SK-N-SH (cell line): ENCODE measurements around the gene SURF1. TPM values are rescaled to one million over a fixed set of nuclear protein-coding genes. Genes with fewer than 3 reads are reported as not detected.

Experiments
- CTCF ChIA-PET: fragments of 300-600, 350-600 bp; formaldehyde crosslinking; extraction: SDS; loops from one replicate; lab custom pipeline; 2021; lab: Yijun Ruan, JAX
- POLR2A ChIA-PET: fragments of 350-600 bp; sonication (Branson Sonifier 250); formaldehyde crosslinking; extraction: SDS; loops from one replicate; lab custom pipeline; 2020; ENCODE audit warnings: antibody characterized with exemption, inconsistent platforms; lab: Yijun Ruan, JAX
- DNase-seq: peaks from one replicate; pipeline ENCODE4 v3.0.0; 2012
- H2AFZ ChIP-seq: fragments of 200-600 bp; sonication (generic); 2 replicates; pipeline ENCODE4 v1.8.1; 2016; ENCODE audit warnings: antibody characterized with exemption, mild to moderate bottlenecking, low read depth
- H3F3A ChIP-seq: fragments of 200-600 bp; sonication (generic); replicated peaks from 2 replicates; pipeline ENCODE3; 2016; ENCODE audit warnings: antibody characterized with exemption, mild to moderate bottlenecking; ENCODE audit not compliant: insufficient read depth
- H3K27ac ChIP-seq, 2 experiments: fragments of 200-500 bp in 1 of 2; fragments of 200-600 bp in 1 of 2; sonication (Bioruptor generic) in 1 of 2; sonication (generic), shearing (Covaris generic) in 1 of 2; 2 replicates each; pipeline versions ENCODE4 v1.5.1 to v1.6.1; 2014 to 2016; ENCODE audit warnings: low read depth in 2 of 2, inconsistent platforms in 1 of 2, low read length in 1 of 2, mild to moderate bottlenecking in 1 of 2, mixed read lengths in 1 of 2
- H3K27me3 ChIP-seq: fragments of 200-600 bp; sonication (generic), shearing (Covaris generic); 2 replicates; pipeline ENCODE4 v1.6.1; 2016; ENCODE audit warnings: mixed run types; ENCODE audit not compliant: insufficient read depth
- H3K36me3 ChIP-seq, 2 experiments: fragments of 200-500 bp in 1 of 2; fragments of 200-600 bp in 1 of 2; sonication (Bioruptor generic) in 1 of 2; sonication (generic) in 1 of 2; replicated peaks in 1 of 2; 2 replicates each; pipeline versions ENCODE3 to v1.5.1; 2014 to 2016; ENCODE audit warnings: low read length in 1 of 2, mild to moderate bottlenecking in 1 of 2; ENCODE audit not compliant: insufficient read depth in 2 of 2, control insufficient read depth in 1 of 2
- H3K4me1 ChIP-seq, 2 experiments: fragments of 200-500 bp in 1 of 2; fragments of 200-600 bp in 1 of 2; sonication (Bioruptor generic) in 1 of 2; sonication (generic), shearing (Covaris generic) in 1 of 2; 2 replicates each; pipeline versions ENCODE4 v1.5.1 to v1.6.1; 2014 to 2016; ENCODE audit warnings: low read depth in 1 of 2, low read length in 1 of 2, mixed run types in 1 of 2; ENCODE audit not compliant: insufficient read depth in 2 of 2, control insufficient read depth in 1 of 2
- H3K4me2 ChIP-seq: fragments of 200-600 bp; sonication (generic), shearing (Covaris generic); 2 replicates; pipeline ENCODE4 v1.6.1; 2017; ENCODE audit warnings: mixed run types
- H3K4me3 ChIP-seq, 2 experiments: fragments of 200-500 bp in 1 of 2; fragments of 200-600 bp in 1 of 2; sonication (Bioruptor generic) in 1 of 2; sonication (generic), shearing (Covaris generic) in 1 of 2; 2 replicates each; pipeline versions ENCODE4 v1.5.1 to v1.8.1; 2014 to 2016; ENCODE audit warnings: low read depth in 2 of 2, inconsistent platforms in 1 of 2, low read length in 1 of 2, mild to moderate bottlenecking in 1 of 2, mixed read lengths in 1 of 2, moderate library complexity in 1 of 2
- H3K79me2 ChIP-seq: fragments of 200-600 bp; sonication (generic); 2 replicates; pipeline ENCODE4 v1.8.1; 2017; ENCODE audit warnings: mild to moderate bottlenecking; ENCODE audit not compliant: insufficient read depth
- H3K9ac ChIP-seq: fragments of 200-600 bp; sonication (generic); 2 replicates; pipeline ENCODE4 v1.6.1; 2017; ENCODE audit warnings: mixed run types
- H3K9me2 ChIP-seq: fragments of 200-600 bp; sonication (generic); 2 replicates; pipeline ENCODE4 v1.6.1; 2017; ENCODE audit warnings: mixed run types
- H3K9me3 ChIP-seq: fragments of 200-600 bp; sonication (generic); 2 replicates; pipeline ENCODE4 v1.6.1; 2017; ENCODE audit warnings: mixed run types, mild to moderate bottlenecking, moderate library complexity
- H4K20me1 ChIP-seq: fragments of 200-600 bp; sonication (generic); 2 replicates; pipeline ENCODE4 v1.6.1; 2017; ENCODE audit warnings: mild to moderate bottlenecking, mixed run types; ENCODE audit not compliant: insufficient read depth
- CHD2 ChIP-seq: fragments of 150-350 bp; IDR thresholded peaks from 2 replicates; pipeline ENCODE4 v1.6.1; 2018; ENCODE audit warnings: low read length; ENCODE audit not compliant: partially characterized antibody
- CTCF ChIP-seq: fragments of 200-600 bp; sonication (generic); IDR thresholded peaks from 2 replicates; pipeline ENCODE4 v1.6.1; 2017; ENCODE audit warnings: antibody characterized with exemption, mild to moderate bottlenecking, moderate library complexity
- EP300 ChIP-seq, 2 experiments: IDR thresholded peaks; 2 replicates each; pipeline versions ENCODE4 v1.4.0 to v1.6.1; 2012; ENCODE audit warnings: borderline replicate concordance in 1 of 2, low read depth in 1 of 2, low read length in 1 of 2
- FOSL2 ChIP-seq: IDR thresholded peaks from 2 replicates; pipeline ENCODE4 v1.4.0; 2012; ENCODE audit warnings: low read depth, mild to moderate bottlenecking, moderate library complexity, borderline replicate concordance
- FOXJ3 ChIP-seq: sonication (generic); formaldehyde crosslinking; IDR thresholded peaks from 2 replicates; pipeline ENCODE4 v1.5.1; 2020; ENCODE audit warnings: mild to moderate bottlenecking, missing genetic modification reagents
- FOXM1 ChIP-seq: IDR thresholded peaks from 2 replicates; pipeline ENCODE4 v1.4.0; 2012; ENCODE audit warnings: low read depth, mild to moderate bottlenecking
- GATA2 ChIP-seq: sonication (generic); formaldehyde crosslinking; IDR thresholded peaks from 2 replicates; pipeline ENCODE4 v1.5.0; 2020; ENCODE audit warnings: mild to moderate bottlenecking, missing genetic modification reagents
- IRF3 ChIP-seq: fragments of 150-350 bp; IDR thresholded peaks from 2 replicates; pipeline ENCODE4 v1.6.1; 2016; ENCODE audit warnings: mild to moderate bottlenecking, low read depth, low read length
- JUND ChIP-seq: IDR thresholded peaks from 2 replicates; pipeline ENCODE4 v1.4.0; 2012
- MAX ChIP-seq: IDR thresholded peaks from 2 replicates; pipeline ENCODE4 v1.4.0; 2012; ENCODE audit warnings: low read depth
- MEF2A ChIP-seq: IDR thresholded peaks from 2 replicates; pipeline ENCODE4 v1.4.0; 2012; ENCODE audit warnings: low read depth, borderline replicate concordance
- MXI1 ChIP-seq: IDR thresholded peaks from 2 replicates; pipeline ENCODE4 v1.6.1; 2012; ENCODE audit warnings: mild to moderate bottlenecking, low read depth, low read length, improper control_type of control experiment
- NFIC ChIP-seq: IDR thresholded peaks from 2 replicates; pipeline ENCODE4 v1.4.0; 2012; ENCODE audit warnings: borderline replicate concordance
- NRF1 ChIP-seq: IDR thresholded peaks from 2 replicates; pipeline ENCODE4 v1.6.1; 2012; ENCODE audit warnings: low read depth, mild to moderate bottlenecking, low read length
- POLR2AphosphoS5 ChIP-seq: IDR thresholded peaks from 2 replicates; pipeline ENCODE4 v1.6.1; 2012; ENCODE audit warnings: low read depth, low read length
- RCOR1 ChIP-seq: fragments of 150-350 bp; IDR thresholded peaks from 2 replicates; pipeline ENCODE4 v1.6.1; 2017; ENCODE audit warnings: antibody characterized with exemption, low read length
- REST ChIP-seq: IDR thresholded peaks from 2 replicates; pipeline ENCODE4 v1.6.1; 2012; ENCODE audit warnings: mild to moderate bottlenecking, low read depth, low read length, moderate library complexity
- RFX5 ChIP-seq: IDR thresholded peaks from 2 replicates; pipeline ENCODE4 v1.6.1; 2012; ENCODE audit warnings: mild to moderate bottlenecking, improper control_type of control experiment, low read length
- SIN3A ChIP-seq: IDR thresholded peaks from 2 replicates; pipeline ENCODE4 v1.6.1; 2012; ENCODE audit warnings: low read depth, mild to moderate bottlenecking, low read length, moderate library complexity, borderline replicate concordance
- SMC3 ChIP-seq: IDR thresholded peaks from 2 replicates; pipeline ENCODE4 v1.6.1; 2012; ENCODE audit warnings: low read depth, low read length, improper control_type of control experiment
- TCF12 ChIP-seq: IDR thresholded peaks from 2 replicates; pipeline ENCODE4 v1.4.0; 2012
- TEAD4 ChIP-seq: IDR thresholded peaks from 2 replicates; pipeline ENCODE4 v1.4.0; 2012; ENCODE audit warnings: mild to moderate bottlenecking, borderline replicate concordance; ENCODE audit not compliant: insufficient read depth
- WGBS: methylation state at CpG from one replicate; pipeline ENCODE4 v1.1.6; 2017; ENCODE audit warnings: low lambda C conversion rate; 5-methylcytosine and 5-hydroxymethylcytosine counted together
- polyA plus RNA-seq, 3 experiments: library from polyadenylated mRNA; depleted of rRNA; stranded (reverse); fragments of >200 nt; gene quantifications; 2 replicates each; pipeline ENCODE4 v1.2.3, GENCODE V29; 2012

SURF1 gene
- polyA plus RNA-seq, 1 of the 3 experiments (the other 2 are of a cell fraction): 103 TPM

DNA sequence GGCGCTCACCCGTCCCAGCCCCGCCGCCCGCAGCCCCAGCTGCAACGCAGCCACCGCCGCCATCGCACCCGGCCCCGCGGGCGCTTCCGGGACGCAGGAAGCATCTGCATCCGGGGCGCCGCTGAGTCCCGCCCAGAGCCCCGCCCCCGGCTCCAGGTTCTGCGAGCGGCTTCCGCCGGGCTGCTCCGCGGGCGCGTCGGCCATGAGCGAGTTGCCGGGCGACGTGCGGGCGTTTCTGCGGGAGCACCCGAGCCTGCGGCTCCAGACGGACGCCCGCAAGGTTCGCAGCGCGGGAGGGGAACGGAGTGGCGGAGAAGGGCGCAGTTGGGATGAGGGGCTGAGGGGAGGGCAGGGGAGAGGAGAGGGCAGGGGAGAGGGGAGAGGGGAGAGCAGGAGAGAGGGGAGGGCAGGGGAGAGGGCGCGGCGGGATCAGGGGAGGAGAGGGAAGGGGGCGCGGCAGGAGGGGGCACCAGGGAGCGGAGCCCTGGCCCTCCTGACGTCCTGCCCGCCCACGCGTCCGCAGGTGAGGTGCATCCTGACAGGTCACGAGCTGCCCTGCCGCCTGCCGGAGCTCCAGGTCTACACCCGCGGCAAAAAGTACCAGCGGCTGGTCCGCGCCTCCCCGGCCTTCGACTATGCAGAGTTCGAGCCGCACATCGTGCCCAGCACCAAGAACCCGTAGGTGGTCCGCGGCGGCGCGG is at the start of gene SURF1, which contains the start of gene SURF2 (continued):
- TF ChIP-seq CTCF: no peak
- TF ChIP-seq FOSL2: no peak
- no peak for TF ChIP-seq NRF1
- TF ChIP-seq JUND: no peak
- TF ChIP-seq TCF12: no peak
- peak; percentile 81 for TF ChIP-seq SIN3A
- no peak for TF ChIP-seq MEF2A
- TF ChIP-seq IRF3: no peak
- TF ChIP-seq MAX: peak; percentile 43; the same call in 1 of the 2 replicates
- peak; percentile 76 for TF ChIP-seq CHD2

DNA sequence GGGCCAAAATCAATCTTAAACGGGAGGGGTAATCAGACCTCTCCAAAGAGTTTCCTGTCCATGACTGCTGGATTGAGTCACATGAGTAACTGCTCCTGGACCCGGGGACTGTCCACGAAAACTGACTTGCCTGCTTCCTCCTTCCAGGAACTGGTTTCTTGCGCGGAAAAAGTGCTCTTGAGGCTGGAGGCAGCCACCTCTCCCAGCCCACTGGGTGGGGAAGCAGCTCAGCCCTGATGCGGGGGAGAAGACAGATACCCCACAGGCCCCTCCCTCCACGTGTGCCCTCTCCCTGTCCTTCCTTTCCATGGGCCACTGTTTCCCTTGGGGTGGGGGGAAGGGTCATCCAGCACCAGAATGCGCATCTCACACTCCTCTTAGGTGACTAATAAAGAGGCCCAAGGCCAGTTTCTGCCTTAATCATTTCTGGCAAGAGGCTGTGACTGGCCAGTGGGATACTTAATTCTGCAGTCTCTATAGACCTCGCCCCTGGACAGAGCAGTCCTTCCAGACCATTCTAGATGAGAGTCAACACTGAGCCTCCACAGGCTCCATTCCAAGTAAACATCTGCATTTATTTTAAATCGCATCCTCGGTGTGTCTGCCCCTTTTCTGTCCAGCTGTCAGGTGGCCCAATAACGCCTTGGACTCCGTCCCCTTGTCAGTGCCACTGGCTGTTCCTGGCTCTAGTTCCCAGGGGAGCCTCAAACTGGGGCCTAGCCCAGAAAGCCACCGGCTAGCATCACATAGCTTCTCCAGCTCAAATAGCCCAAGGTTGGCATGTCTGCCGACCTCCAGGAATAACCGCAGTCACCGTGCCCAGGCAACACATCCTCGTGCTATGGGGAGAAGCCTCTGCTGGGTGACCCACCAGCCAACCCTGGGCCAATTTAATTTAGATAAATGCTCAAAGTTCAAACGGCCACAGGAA is 49.5 kb upstream of the SURF1 start:
- WGBS: 82% methylated on average over 14 of the region's 19 CpGs
- Histone ChIP-seq H3K4me3 (no peak overlapping the region), H3K36me3 (peaks cover 21 to 45% of the 10 kb centered on the region in 2 experiments), H2AFZ (no peak overlapping the region), H3K9me3 (no peaks in the 10 kb centered on the region), H3K9me2 (no peaks in the 10 kb centered on the region), H3K79me2 (no peaks in the 10 kb centered on the region), H3K27ac (no peak overlapping the region), H3K9ac (no peak overlapping the region), H3K4me2 (no peak overlapping the region), H3K4me1 (no peaks in the 10 kb centered on the region), H4K20me1 (no peaks in the 10 kb centered on the region), H3F3A (peaks cover 4% of the 10 kb centered on the region), H3K27me3 (no peaks in the 10 kb centered on the region)
- no peak for DNase-seq
- ChIA-PET POLR2A (no interaction called here), CTCF (interaction anchor here (0.6 to 3.0 kb wide), 9 partner anchors 10 to 211 kb away, joined by 3 to 23 read pairs (median 4); partner anchors contain the start of genes REXO4 and STKLD1)
- TF ChIP-seq GATA2 (CRISPR knock-in tag): no peak
- no peak for TF ChIP-seq NFIC
- TF ChIP-seq CHD2: no peak
- TF ChIP-seq EP300 (IDR thresholded peaks at IDR 0.05; ENCODE audit: borderline replicate concordance in 1 of 2, low read depth in 1 of 2, low read length in 1 of 2): no peak
- TF ChIP-seq SMC3: no peak
- TF ChIP-seq FOXM1: no peak
- no peak for TF ChIP-seq TCF12
- TF ChIP-seq TEAD4: no peak
- TF ChIP-seq JUND: no peak
- no peak for TF ChIP-seq POLR2AphosphoS5
- TF ChIP-seq MAX: no peak
- TF ChIP-seq RCOR1: no peak
- no peak for TF ChIP-seq REST
- TF ChIP-seq FOXJ3: no peak
- TF ChIP-seq MXI1: no peak
- TF ChIP-seq RFX5: no peak
